Activated B cell treated with CpG ODN at 0.5 μM for 24 hours (primary cell): Measurements from ENCODE around the gene DENND5A. TPM values are rescaled to one million over a fixed set of nuclear protein-coding genes. Genes with fewer than 3 reads are reported as not detected.
A peak's percentile ranks its signal among the peaks of the same experiment; 100 is the strongest.

ENCODE experiments used
- ATAC-seq: fragments of 200-7000 bp; cut with Tn5 transposase; one replicate; pipeline ENCODE4 v1.10.0; 2021; ENCODE audit warnings: low read depth, mild to moderate bottlenecking, moderate library complexity
- CTCF ChIA-PET: fragments of 350-600 bp; sonication (Branson Sonifier 250); formaldehyde crosslinking; loops from one replicate; lab custom pipeline; 2021; ENCODE audit warnings: antibody characterized with exemption; lab: Charles Lee
- POLR2A ChIA-PET: fragments of 350-600 bp; sonication (Branson Sonifier 250); formaldehyde crosslinking; loops from one replicate; lab custom pipeline; 2021; ENCODE audit warnings: antibody characterized with exemption; lab: Charles Lee
- DNase-seq: peaks from one replicate; pipeline ENCODE4 v3.0.0; 2022
- H3K27ac Mint-ChIP-seq: one replicate; pipeline ENCODE4 v1.8.0; 2020; ENCODE audit warnings: mixed read lengths
- H3K27me3 Mint-ChIP-seq: one replicate; pipeline ENCODE4 v1.8.0; 2021; ENCODE audit warnings: mixed read lengths
- H3K36me3 Mint-ChIP-seq: one replicate; pipeline ENCODE4 v1.8.0; 2021; ENCODE audit warnings: low read depth, mixed read lengths
- H3K4me1 Mint-ChIP-seq: one replicate; pipeline ENCODE4 v1.8.0; 2021; ENCODE audit warnings: mixed read lengths
- H3K4me3 Mint-ChIP-seq: one replicate; pipeline ENCODE4 v1.8.0; 2020; ENCODE audit warnings: mild to moderate bottlenecking, mixed read lengths
- H3K9me3 Mint-ChIP-seq: one replicate; pipeline ENCODE4 v1.8.0; 2020; ENCODE audit warnings: mixed read lengths
- CTCF ChIP-seq: fragments of 200-600 bp; IDR thresholded peaks from one replicate; pipeline ENCODE4 v1.8.0; 2022; ENCODE audit warnings: antibody characterized with exemption, mild to moderate bottlenecking
- intact Hi-C: fragments of 100-400 bp; cut with micrococcal nuclease; formaldehyde crosslinking; loops from one replicate; pipeline ENCODE4 v1.15.1; 2024
- total RNA-seq: library from RNA; stranded (reverse); gene quantifications from 2 replicates; pipeline ENCODE4 v1.2.3, GENCODE V29; 2022

DENND5A gene
- total RNA-seq, 1 donor from 2014 or later = 24.4 TPM

- Mint-ChIP-seq H3K4me3 (peak within 1 kb of the TSS; percentile 64), H3K9me3 (no peaks in the 10 kb centered on the region), H3K4me1 (peaks cover 8% of the 10 kb centered on the region), H3K27me3 (peaks cover 55% of the 10 kb centered on the region), H3K36me3 (no peaks in the 10 kb centered on the region), H3K27ac (no peak within 1 kb of the TSS)
- ChIA-PET POLR2A (no interaction called here), CTCF (no interaction called here)
- TF ChIP-seq CTCF = no peak
- intact Hi-C loops = no loop called here
- DNase-seq = no peak
- ATAC-seq = no peak
These were observed 173.9 kb downstream of the DENND5A start, which contains the start of gene SCUBE2 for GRCh38 chr11:9091044-9091922. TSS of gene SCUBE2 (minus strand) at chr11:9091599. CDS start at chr11:9091528, 71 bp downstream.

GRCh38 chr11:9090488-9091043 is 174.6 kb downstream of the DENND5A start:
- no peak overlapping the region for H3K27ac Mint-ChIP-seq
- CTCF ChIA-PET = no interaction called here

GRCh38 chr11:9089636-9090035 is 175.5 kb downstream of the DENND5A start:
- Mint-ChIP-seq H3K27ac (no peak overlapping the region), H3K27me3 (peaks cover 51% of the 10 kb centered on the region), H3K36me3 (no peaks in the 10 kb centered on the region), H3K4me3 (no peak overlapping the region), H3K9me3 (no peaks in the 10 kb centered on the region), H3K4me1 (peaks cover 8% of the 10 kb centered on the region)
- POLR2A ChIA-PET = no interaction called here
- no peak for TF ChIP-seq CTCF
- CTCF ChIA-PET = no interaction called here
- intact Hi-C loops = no loop called here
- ATAC-seq (no peak), DNase-seq (no peak)

More at GRCh38 chr11:9090488-9091043, 174.6 kb downstream of the DENND5A start:
- Mint-ChIP-seq H3K4me1 (peaks cover 8% of the 10 kb centered on the region), H3K9me3 (no peaks in the 10 kb centered on the region), H3K4me3 (peak overlapping the region; percentile 64), H3K27me3 (peaks cover 59% of the 10 kb centered on the region), H3K36me3 (no peaks in the 10 kb centered on the region)
- intact Hi-C loops = no loop called here
- no peak for DNase-seq
- no peak for ATAC-seq
- POLR2A ChIA-PET = no interaction called here
- TF ChIP-seq CTCF = no peak

GRCh38 chr11:9089061-9089460 is 176.1 kb downstream of the DENND5A start:
- DNase-seq (no peak), ATAC-seq (no peak)
- ChIA-PET POLR2A (no interaction called here), CTCF (no interaction called here)
- H3K4me3 Mint-ChIP-seq = no peak overlapping the region
- peaks cover 8% of the 10 kb centered on the region for H3K4me1 Mint-ChIP-seq
- TF ChIP-seq CTCF = no peak
- H3K27me3 Mint-ChIP-seq = peaks cover 49% of the 10 kb centered on the region
- intact Hi-C loops = no loop called here
- H3K27ac Mint-ChIP-seq = no peak overlapping the region
- no peaks in the 10 kb centered on the region for H3K9me3 Mint-ChIP-seq
- no peaks in the 10 kb centered on the region for H3K36me3 Mint-ChIP-seq

Other genes starting within 250 kb of the DENND5A start
- not detected in 2 replicates for gene SCUBE2, start 173.8 kb downstream of the DENND5A start, total RNA-seq
- gene TMEM41B, start 49.2 kb upstream of the DENND5A start, total RNA-seq = 19.4 and 21.7 TPM in 2 replicates
- gene IPO7, start 119.3 kb upstream of the DENND5A start, total RNA-seq = 95.7 and 96.3 TPM in 2 replicates
- gene ZNF143, start 195.7 kb upstream of the DENND5A start, total RNA-seq = 37.8 and 41.1 TPM in 2 replicates